ENCODE data around the gene WEE1.
A peak's percentile ranks its signal among the peaks of the same experiment; 100 is the strongest.
"Not testable (repeated sequence)": the region's sequence is repeated elsewhere in the genome, so short reads cannot be mapped to it uniquely, and the experiment has no call there.

The WEE1 gene

DNA sequence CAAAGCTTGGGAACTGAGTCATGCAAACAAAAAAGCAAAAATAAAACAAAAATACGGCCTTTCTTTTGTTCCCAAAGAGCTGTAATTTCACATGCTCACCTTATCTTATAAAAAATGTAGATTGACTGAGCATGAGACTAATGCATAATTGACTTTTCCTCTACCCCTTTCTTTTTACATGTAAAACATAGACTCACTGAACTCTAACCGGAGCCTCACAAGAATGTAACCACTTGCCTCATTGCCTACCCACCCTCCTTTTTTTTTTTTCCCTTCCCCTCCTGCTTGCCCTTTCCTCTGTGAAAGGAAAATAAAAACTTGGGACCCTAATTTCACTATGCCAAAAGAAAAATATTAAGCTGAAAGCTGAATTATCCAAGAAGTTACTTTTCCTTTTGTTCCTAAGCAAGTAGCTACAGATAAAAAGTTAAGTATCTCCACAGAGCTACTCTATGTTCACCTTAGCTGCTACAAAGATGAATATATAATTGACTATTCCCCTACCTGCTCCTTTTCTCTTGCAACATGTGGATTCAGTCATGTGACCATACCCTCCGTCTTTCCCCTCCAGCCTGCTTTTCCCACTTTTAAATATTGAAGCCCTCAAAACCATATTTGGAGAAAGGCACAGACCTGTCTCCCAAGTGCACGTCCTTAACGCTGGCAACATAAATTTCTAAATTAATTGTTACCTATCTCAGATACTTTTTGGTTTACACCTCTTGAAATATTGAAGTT lies 39.6 kb upstream of the WEE1 start:
- peak overlapping the region; percentile 41 for H3K27ac ChIP-seq (ENCODE audit: low read length)
- H3K27me3 ChIP-seq (ENCODE audit: control insufficient read depth in 1 of 2, insufficient read depth in 2 of 2, low read length in 2 of 2): no peaks in the 10 kb centered on the region
- H3K9me3 ChIP-seq (ENCODE audit: control insufficient read depth in 2 of 2, low read length in 2 of 2): no peaks in the 10 kb centered on the region
- peak overlapping the region in 1 of 2 donors; percentile 2 for H3K9ac ChIP-seq (ENCODE audit: low read length in 2 of 2)
- peaks cover 27% of the 10 kb centered on the region for H3K4me1 ChIP-seq (ENCODE audit: control insufficient read depth, insufficient read depth, low read length)
- no peaks in the 10 kb centered on the region for H3K36me3 ChIP-seq (ENCODE audit: control insufficient read depth in 2 of 2, insufficient read depth in 2 of 2, low read length in 2 of 2)
- no peak overlapping the region for H3K4me3 ChIP-seq (ENCODE audit: low read length in 2 of 2)

DNA sequence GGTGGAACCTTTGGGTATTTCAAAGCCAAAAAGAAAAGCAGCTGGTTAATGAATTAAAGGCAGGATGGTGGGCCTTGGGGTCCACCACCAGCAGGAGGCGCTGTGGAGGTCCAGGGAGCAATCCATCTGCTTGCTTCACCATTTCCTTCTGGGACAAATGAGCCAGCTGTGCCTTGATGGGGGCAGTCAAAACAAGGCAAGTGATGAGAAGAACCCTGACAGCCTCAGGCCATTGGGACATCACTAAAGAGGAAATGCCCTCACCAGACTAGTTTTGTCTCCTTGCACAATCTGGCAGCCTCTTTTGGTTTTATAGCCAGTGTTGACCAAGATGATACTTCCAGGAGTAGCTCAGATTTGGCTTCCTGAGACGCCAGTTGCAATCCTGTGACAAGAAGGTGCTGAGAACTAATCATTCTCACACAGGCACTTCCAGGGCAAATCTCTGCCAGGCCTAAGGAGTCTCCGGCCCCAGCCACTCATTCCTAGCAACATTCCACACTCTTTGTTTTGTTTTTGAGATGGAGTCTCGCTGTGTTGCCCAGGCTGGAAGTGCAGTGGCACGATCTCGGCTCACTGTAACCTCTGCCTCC lies 38.2 kb upstream of the WEE1 start:
- Histone ChIP-seq H3K4me3 (ENCODE audit: low read length in 2 of 2) (no peak overlapping the region), H3K9me3 (ENCODE audit: control insufficient read depth in 2 of 2, low read length in 2 of 2) (no peaks in the 10 kb centered on the region), H3K4me1 (ENCODE audit: control insufficient read depth, insufficient read depth, low read length) (peaks cover 15% of the 10 kb centered on the region), H3K36me3 (ENCODE audit: control insufficient read depth in 2 of 2, insufficient read depth in 2 of 2, low read length in 2 of 2) (no peaks in the 10 kb centered on the region), H3K27ac (ENCODE audit: low read length) (peak overlapping the region; percentile 41), H3K9ac (ENCODE audit: low read length in 2 of 2) (no peak overlapping the region), H3K27me3 (ENCODE audit: control insufficient read depth in 1 of 2, insufficient read depth in 2 of 2, low read length in 2 of 2) (no peaks in the 10 kb centered on the region)

GRCh38 chr11:9538548-9538947 lies 34.9 kb upstream of the WEE1 start:
- H3K36me3 ChIP-seq (ENCODE audit: control insufficient read depth in 2 of 2, insufficient read depth in 2 of 2, low read length in 2 of 2): no peaks in the 10 kb centered on the region
- H3K4me1 ChIP-seq (ENCODE audit: control insufficient read depth, insufficient read depth, low read length): peaks cover 9% of the 10 kb centered on the region
- no peak overlapping the region for H3K27ac ChIP-seq (ENCODE audit: low read length)
- H3K27me3 ChIP-seq (ENCODE audit: control insufficient read depth in 1 of 2, insufficient read depth in 2 of 2, low read length in 2 of 2): no peaks in the 10 kb centered on the region
- no peaks in the 10 kb centered on the region for H3K9me3 ChIP-seq (ENCODE audit: control insufficient read depth in 2 of 2, low read length in 2 of 2)
- no peak overlapping the region for H3K9ac ChIP-seq (ENCODE audit: low read length in 2 of 2)
- H3K4me3 ChIP-seq (ENCODE audit: low read length in 2 of 2): no peak overlapping the region

DNA sequence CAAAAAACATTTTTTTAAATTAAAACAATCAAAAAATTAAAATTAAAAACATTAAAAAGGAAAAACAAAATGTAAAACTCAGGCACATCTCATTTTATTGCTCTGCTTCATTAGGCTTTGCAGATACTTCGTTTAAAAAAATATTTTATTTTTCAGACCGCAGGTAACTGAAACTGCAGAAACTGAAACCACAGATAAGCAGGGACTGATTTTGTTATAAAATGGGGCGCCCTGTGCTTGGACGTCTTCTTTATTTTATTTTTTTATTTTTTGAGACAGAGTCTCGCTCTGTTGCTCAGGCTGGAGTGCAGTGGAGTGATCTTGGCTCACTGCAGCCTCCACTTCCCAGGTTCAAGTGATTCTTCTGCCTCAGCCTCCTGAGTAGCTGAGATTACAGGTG lies 24.3 kb upstream of the WEE1 start:
- H3K36me3 ChIP-seq (ENCODE audit: control insufficient read depth in 2 of 2, insufficient read depth in 2 of 2, low read length in 2 of 2); H3K4me1 ChIP-seq (ENCODE audit: control insufficient read depth, insufficient read depth, low read length); H3K27me3 ChIP-seq (ENCODE audit: control insufficient read depth in 1 of 2, insufficient read depth in 2 of 2, low read length in 2 of 2); H3K4me3 ChIP-seq (ENCODE audit: low read length in 2 of 2); H3K9me3 ChIP-seq (ENCODE audit: control insufficient read depth in 2 of 2, low read length in 2 of 2); H3K27ac ChIP-seq (ENCODE audit: low read length); H3K9ac ChIP-seq (ENCODE audit: low read length in 2 of 2): not testable (repeated sequence)

- Histone ChIP-seq H3K9ac (ENCODE audit: low read length in 2 of 2) (no peak overlapping the region), H3K4me1 (ENCODE audit: control insufficient read depth, insufficient read depth, low read length) (no peaks in the 10 kb centered on the region), H3K4me3 (ENCODE audit: low read length in 2 of 2) (no peak overlapping the region), H3K9me3 (ENCODE audit: control insufficient read depth in 2 of 2, low read length in 2 of 2) (no peaks in the 10 kb centered on the region), H3K27ac (ENCODE audit: low read length) (no peak overlapping the region), H3K27me3 (ENCODE audit: control insufficient read depth in 1 of 2, insufficient read depth in 2 of 2, low read length in 2 of 2) (no peaks in the 10 kb centered on the region), H3K36me3 (ENCODE audit: control insufficient read depth in 2 of 2, insufficient read depth in 2 of 2, low read length in 2 of 2) (no peaks in the 10 kb centered on the region)
These were observed 23.3 kb upstream of the WEE1 start for GRCh38 chr11:9550191-9550628.

GRCh38 chr11:9561279-9561982 lies 12.0 kb upstream of the WEE1 start:
- H3K9ac ChIP-seq (ENCODE audit: low read length in 2 of 2): no peak overlapping the region
- no peak overlapping the region for H3K4me3 ChIP-seq (ENCODE audit: low read length in 2 of 2)
- no peaks in the 10 kb centered on the region for H3K27me3 ChIP-seq (ENCODE audit: control insufficient read depth in 1 of 2, insufficient read depth in 2 of 2, low read length in 2 of 2)
- no peaks in the 10 kb centered on the region for H3K36me3 ChIP-seq (ENCODE audit: control insufficient read depth in 2 of 2, insufficient read depth in 2 of 2, low read length in 2 of 2)
- peaks cover 13% of the 10 kb centered on the region for H3K4me1 ChIP-seq (ENCODE audit: control insufficient read depth, insufficient read depth, low read length)
- H3K27ac ChIP-seq (ENCODE audit: low read length): no peak overlapping the region
- H3K9me3 ChIP-seq (ENCODE audit: control insufficient read depth in 2 of 2, low read length in 2 of 2): no peaks in the 10 kb centered on the region

- Histone ChIP-seq H3K36me3 (ENCODE audit: control insufficient read depth in 2 of 2, insufficient read depth in 2 of 2, low read length in 2 of 2) (no peaks in the 10 kb centered on the region), H3K27ac (ENCODE audit: low read length) (no peak overlapping the region), H3K4me3 (ENCODE audit: low read length in 2 of 2) (no peak overlapping the region), H3K9me3 (ENCODE audit: control insufficient read depth in 2 of 2, low read length in 2 of 2) (no peaks in the 10 kb centered on the region), H3K4me1 (ENCODE audit: control insufficient read depth, insufficient read depth, low read length) (peaks cover 22% of the 10 kb centered on the region), H3K9ac (ENCODE audit: low read length in 2 of 2) (no peak overlapping the region), H3K27me3 (ENCODE audit: control insufficient read depth in 1 of 2, insufficient read depth in 2 of 2, low read length in 2 of 2) (no peaks in the 10 kb centered on the region)
These were observed 10.8 kb upstream of the WEE1 start for GRCh38 chr11:9562716-9563115.

- H3K4me1 ChIP-seq (ENCODE audit: control insufficient read depth, insufficient read depth, low read length): peaks cover 22% of the 10 kb centered on the region
- no peaks in the 10 kb centered on the region for H3K27me3 ChIP-seq (ENCODE audit: control insufficient read depth in 1 of 2, insufficient read depth in 2 of 2, low read length in 2 of 2)
- H3K36me3 ChIP-seq (ENCODE audit: control insufficient read depth in 2 of 2, insufficient read depth in 2 of 2, low read length in 2 of 2): no peaks in the 10 kb centered on the region
- H3K4me3 ChIP-seq (ENCODE audit: low read length in 2 of 2): no peak overlapping the region
- H3K27ac ChIP-seq (ENCODE audit: low read length): no peak overlapping the region
- no peak overlapping the region for H3K9ac ChIP-seq (ENCODE audit: low read length in 2 of 2)
- no peaks in the 10 kb centered on the region for H3K9me3 ChIP-seq (ENCODE audit: control insufficient read depth in 2 of 2, low read length in 2 of 2)
These were observed 10.2 kb upstream of the WEE1 start for GRCh38 chr11:9563196-9563730.

DNA sequence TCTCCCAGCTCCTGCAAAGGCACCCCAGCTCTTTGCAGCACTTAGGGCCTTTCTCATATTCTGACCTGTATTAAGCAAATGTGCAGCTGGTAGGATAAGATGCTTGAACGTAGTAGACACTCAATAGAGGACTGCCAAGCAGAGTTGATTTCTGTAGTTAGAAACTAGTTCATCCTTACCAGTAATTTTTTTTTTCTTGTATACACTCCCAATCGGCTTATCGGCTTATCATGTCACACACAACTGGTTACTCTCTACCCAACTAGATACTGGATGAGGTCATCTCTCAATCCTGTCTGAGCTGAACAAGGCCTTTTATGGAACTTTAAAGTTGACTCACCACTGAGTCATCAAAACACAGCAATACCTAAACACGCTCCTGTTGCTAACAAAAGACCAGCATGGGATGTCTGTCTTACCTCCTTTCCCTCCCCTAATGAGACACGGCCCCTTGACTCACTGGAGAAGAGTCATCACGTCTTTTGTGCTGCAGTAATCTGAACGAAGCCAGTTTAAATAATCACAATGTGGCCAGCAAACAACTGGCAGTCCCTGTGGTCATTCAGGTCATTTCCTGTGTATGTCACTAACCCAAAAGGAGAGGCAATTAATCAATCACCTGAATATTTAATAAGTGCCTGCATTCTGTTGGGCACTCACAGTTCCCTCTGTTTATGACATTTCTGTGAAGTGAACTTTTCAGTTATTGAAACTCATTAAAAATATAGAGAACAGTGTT lies 7.5 kb upstream of the WEE1 start:
- Histone ChIP-seq H3K9ac (ENCODE audit: low read length in 2 of 2) (peak overlapping the region; percentile 55 to 64), H3K36me3 (ENCODE audit: control insufficient read depth in 2 of 2, insufficient read depth in 2 of 2, low read length in 2 of 2) (no peaks in the 10 kb centered on the region), H3K4me3 (ENCODE audit: low read length in 2 of 2) (peak overlapping the region in 1 of 2 donors; percentile 44), H3K4me1 (ENCODE audit: control insufficient read depth, insufficient read depth, low read length) (peaks cover 33% of the 10 kb centered on the region), H3K27ac (ENCODE audit: low read length) (peak overlapping the region; percentile 98), H3K9me3 (ENCODE audit: control insufficient read depth in 2 of 2, low read length in 2 of 2) (no peaks in the 10 kb centered on the region), H3K27me3 (ENCODE audit: control insufficient read depth in 1 of 2, insufficient read depth in 2 of 2, low read length in 2 of 2) (no peaks in the 10 kb centered on the region)

DNA sequence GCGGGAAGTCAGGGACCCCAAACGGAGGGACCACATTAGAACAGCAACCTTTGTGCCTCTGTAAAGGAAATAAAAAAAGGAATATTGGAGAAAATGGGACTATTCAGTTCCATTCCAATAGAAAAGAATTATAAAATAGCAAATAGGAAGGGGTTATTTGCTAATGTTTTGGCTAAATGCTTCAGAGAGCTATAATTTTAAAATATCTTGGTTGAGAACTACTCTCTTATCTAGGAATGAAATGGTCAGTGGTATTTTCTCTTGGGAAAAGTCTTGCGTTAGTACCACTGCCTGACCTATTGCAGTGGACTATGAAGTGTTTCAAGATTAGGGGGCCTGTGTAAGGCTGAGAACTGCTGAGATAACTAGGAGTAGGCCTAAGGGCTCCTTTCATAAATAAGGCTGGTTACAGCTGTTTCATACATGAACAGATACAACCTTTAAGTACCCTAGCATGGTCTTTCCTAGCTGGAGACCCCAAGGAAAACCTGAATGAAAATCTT lies 6.9 kb upstream of the WEE1 start:
- Histone ChIP-seq H3K9ac (ENCODE audit: low read length in 2 of 2) (peak overlapping the region; percentile 55), H3K27ac (ENCODE audit: low read length) (peak overlapping the region; percentile 98), H3K9me3 (ENCODE audit: control insufficient read depth in 2 of 2, low read length in 2 of 2) (no peaks in the 10 kb centered on the region), H3K27me3 (ENCODE audit: control insufficient read depth in 1 of 2, insufficient read depth in 2 of 2, low read length in 2 of 2) (no peaks in the 10 kb centered on the region), H3K4me1 (ENCODE audit: control insufficient read depth, insufficient read depth, low read length) (peaks cover 33% of the 10 kb centered on the region), H3K36me3 (ENCODE audit: control insufficient read depth in 2 of 2, insufficient read depth in 2 of 2, low read length in 2 of 2) (no peaks in the 10 kb centered on the region), H3K4me3 (ENCODE audit: low read length in 2 of 2) (no peak overlapping the region)

Measured in stomach smooth muscle (tissue), 2 donors.